Parathyroid adenoma (tissue), 2 donors: ENCODE results near the gene XKR7.

Source experiments
- H2AFZ ChIP-seq: fragments of 300-600 bp; sonication (generic); one replicate; pipeline ENCODE4 v1.7.0; 2017; ENCODE audit warnings: antibody characterized with exemption, mild to moderate bottlenecking
- H3K27ac ChIP-seq: fragments of 300-600 bp; sonication (generic); one replicate; pipeline ENCODE4 v1.7.0; 2017
- H3K27me3 ChIP-seq: fragments of 300-600 bp; sonication (generic); one replicate; pipeline ENCODE4 v1.7.0; 2017; ENCODE audit warnings: low read length; ENCODE audit not compliant: control insufficient read depth, insufficient read depth
- H3K36me3 ChIP-seq: fragments of 300-600 bp; sonication (generic); one replicate; pipeline ENCODE4 v1.7.0; 2017; ENCODE audit warnings: low read length; ENCODE audit not compliant: control insufficient read depth, insufficient read depth
- H3K4me1 ChIP-seq: fragments of 300-600 bp; sonication (generic); one replicate; pipeline ENCODE4 v1.7.0; 2017; ENCODE audit warnings: control low read depth
- H3K4me2 ChIP-seq: fragments of 300-600 bp; sonication (generic); one replicate; pipeline ENCODE4 v1.7.0; 2017; ENCODE audit warnings: low read length
- H3K4me3 ChIP-seq: fragments of 300-600 bp; sonication (generic); one replicate; pipeline ENCODE4 v1.7.0; 2017; ENCODE audit warnings: low read depth, low read length
- H3K79me2 ChIP-seq: fragments of 300-600 bp; sonication (generic); one replicate; pipeline ENCODE4 v1.7.0; 2017; ENCODE audit warnings: control low read depth
- H3K9ac ChIP-seq: fragments of 300-600 bp; sonication (generic); one replicate; pipeline ENCODE4 v1.7.0; 2017; ENCODE audit warnings: mild to moderate bottlenecking
- H3K9me3 ChIP-seq: fragments of 300-600 bp; sonication (generic); one replicate; pipeline ENCODE4 v1.7.0; 2017; ENCODE audit warnings: low read length; ENCODE audit not compliant: control insufficient read depth
- TF ChIP-seq, protein P1 (sequence below): fragments of 300-600 bp; sonication (generic); IDR thresholded peaks from one replicate; pipeline ENCODE4 v1.7.0; 2017; ENCODE audit warnings: antibody characterized with exemption, mild to moderate bottlenecking
- donor health status: primary hyperparathyroidism.

The XKR7 gene

DNA sequence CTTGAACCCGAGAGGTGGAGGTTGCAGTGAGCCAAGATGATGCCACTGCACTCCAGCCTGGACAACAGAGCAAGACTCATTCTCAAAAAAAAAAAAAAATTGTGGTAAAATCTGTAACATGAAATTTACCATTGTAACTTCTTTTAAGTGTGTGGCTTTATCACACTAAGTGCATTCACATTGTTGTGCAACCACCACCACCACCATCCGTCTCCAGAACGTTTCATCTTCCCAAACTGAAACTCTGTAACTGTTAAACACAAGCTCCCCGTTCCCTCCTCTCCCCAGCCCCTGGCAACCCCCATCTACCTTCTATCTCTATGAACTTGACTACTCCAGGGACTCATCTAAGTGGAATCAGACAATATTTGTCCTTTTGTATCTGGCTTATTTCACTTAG lies 45.8 kb upstream of the XKR7 start:
- Histone ChIP-seq H2AFZ (no peak overlapping the region), H3K79me2 (no peaks in the 10 kb centered on the region), H3K4me3 (no peak overlapping the region), H3K36me3 (no peaks in the 10 kb centered on the region), H3K4me2 (no peak overlapping the region), H3K27ac (no peak overlapping the region), H3K9me3 (no peaks in the 10 kb centered on the region), H3K9ac (no peak overlapping the region), H3K27me3 (no peaks in the 10 kb centered on the region), H3K4me1 (peaks cover 44% of the 10 kb centered on the region)
- TF ChIP-seq, protein P1, sequence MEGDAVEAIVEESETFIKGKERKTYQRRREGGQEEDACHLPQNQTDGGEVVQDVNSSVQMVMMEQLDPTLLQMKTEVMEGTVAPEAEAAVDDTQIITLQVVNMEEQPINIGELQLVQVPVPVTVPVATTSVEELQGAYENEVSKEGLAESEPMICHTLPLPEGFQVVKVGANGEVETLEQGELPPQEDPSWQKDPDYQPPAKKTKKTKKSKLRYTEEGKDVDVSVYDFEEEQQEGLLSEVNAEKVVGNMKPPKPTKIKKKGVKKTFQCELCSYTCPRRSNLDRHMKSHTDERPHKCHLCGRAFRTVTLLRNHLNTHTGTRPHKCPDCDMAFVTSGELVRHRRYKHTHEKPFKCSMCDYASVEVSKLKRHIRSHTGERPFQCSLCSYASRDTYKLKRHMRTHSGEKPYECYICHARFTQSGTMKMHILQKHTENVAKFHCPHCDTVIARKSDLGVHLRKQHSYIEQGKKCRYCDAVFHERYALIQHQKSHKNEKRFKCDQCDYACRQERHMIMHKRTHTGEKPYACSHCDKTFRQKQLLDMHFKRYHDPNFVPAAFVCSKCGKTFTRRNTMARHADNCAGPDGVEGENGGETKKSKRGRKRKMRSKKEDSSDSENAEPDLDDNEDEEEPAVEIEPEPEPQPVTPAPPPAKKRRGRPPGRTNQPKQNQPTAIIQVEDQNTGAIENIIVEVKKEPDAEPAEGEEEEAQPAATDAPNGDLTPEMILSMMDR = no peak

DNA sequence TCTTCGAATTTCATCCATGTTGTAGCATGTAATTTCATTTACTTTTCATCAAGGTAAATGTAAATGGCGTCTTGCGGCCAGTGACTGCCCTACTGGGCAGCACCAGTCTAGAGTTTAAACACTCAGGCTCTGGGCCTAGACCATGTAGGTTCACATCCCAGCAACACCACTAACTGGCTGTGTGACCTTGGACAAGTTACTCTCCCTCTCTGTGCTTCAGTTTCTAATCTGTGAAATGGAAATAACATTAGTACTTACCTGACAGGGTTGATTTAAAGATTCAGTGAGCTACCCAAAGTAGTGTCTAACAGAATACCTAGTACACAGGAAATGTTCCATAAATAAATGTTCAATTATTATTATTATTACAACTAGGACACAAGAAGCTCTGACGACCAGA lies 45.4 kb upstream of the XKR7 start:
- Histone ChIP-seq H3K4me3 (no peak overlapping the region), H3K36me3 (no peaks in the 10 kb centered on the region), H3K27ac (no peak overlapping the region), H3K27me3 (no peaks in the 10 kb centered on the region), H3K4me1 (peaks cover 40% of the 10 kb centered on the region), H2AFZ (no peak overlapping the region), H3K9ac (no peak overlapping the region), H3K4me2 (no peak overlapping the region), H3K9me3 (no peaks in the 10 kb centered on the region), H3K79me2 (no peaks in the 10 kb centered on the region)
- TF ChIP-seq, protein P1 = no peak

DNA sequence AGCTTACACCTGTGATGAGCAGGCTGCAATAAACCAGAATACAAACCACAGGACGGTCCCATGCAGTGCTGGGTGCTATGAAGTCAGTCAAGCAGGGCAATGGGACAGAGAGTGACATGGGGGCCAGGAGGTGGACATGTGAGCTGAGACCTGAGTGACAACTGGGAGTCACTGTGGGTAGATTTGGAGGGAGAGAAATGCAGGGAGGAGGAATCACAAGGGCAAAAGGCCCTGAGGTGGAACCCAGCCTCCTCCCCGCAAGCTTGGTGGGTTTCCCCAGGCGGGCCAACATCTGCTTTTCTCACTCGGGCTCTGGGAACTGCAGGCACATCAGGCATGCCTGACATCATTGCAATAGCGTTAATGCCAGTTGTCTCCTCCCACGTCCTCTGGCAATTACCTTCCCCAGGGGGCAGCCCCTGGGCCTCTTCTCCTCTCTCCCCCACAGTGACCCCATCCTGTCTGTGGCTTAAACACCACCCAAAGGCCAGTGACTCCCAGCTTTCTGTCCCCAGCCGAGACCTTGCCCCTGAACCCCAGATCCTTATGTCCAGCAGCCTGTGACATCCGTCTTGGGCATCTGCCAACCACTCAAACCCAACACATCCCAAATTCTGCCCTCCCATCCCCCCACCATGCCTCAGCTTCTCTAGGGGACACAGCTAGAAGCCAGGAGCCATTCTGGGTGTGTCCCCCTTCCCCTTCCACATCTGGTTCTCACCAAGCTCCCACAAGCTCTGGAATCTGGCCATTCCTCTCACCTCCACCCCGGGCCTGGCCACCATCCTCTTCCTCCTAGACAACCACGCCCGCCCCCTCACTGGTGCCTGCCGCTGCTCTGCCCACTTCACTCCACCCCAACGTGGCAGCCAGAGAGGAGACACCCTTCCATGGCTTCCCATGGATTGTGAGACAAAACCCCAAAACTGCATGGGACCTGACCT lies 44.3 kb upstream of the XKR7 start:
- Histone ChIP-seq H3K4me1 (peaks cover 34% of the 10 kb centered on the region), H3K27me3 (no peaks in the 10 kb centered on the region), H2AFZ (peak overlapping the region; percentile 1), H3K9ac (no peak overlapping the region), H3K4me2 (no peak overlapping the region), H3K27ac (no peak overlapping the region), H3K79me2 (no peaks in the 10 kb centered on the region), H3K9me3 (no peaks in the 10 kb centered on the region), H3K36me3 (no peaks in the 10 kb centered on the region), H3K4me3 (no peak overlapping the region)
- TF ChIP-seq, protein P1 = no peak

DNA sequence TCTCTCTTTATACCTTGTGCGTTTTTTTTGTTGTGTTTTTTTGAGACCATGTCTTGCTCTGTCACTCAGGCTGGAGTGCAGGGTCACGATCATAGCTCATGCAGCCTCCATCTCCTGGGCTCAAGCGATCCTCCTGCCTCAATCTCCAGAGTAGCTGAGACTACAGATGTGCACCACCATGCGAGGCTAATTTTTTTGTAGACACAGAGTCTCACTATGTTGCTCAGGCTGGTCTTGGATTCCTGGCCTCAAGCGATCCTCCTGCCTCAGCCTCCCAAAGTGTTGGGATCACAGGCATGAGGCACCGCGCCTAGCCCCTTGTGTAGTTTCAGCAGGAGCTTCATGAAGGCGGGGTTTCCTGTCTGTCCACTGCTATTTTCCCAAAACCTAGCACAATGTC lies 43.4 kb upstream of the XKR7 start:
- no peak overlapping the region for H3K9ac ChIP-seq
- TF ChIP-seq, protein P1 = no peak
- H3K4me1 ChIP-seq = peaks cover 25% of the 10 kb centered on the region
- H3K4me2 ChIP-seq = no peak overlapping the region
- H3K27me3 ChIP-seq = no peaks in the 10 kb centered on the region
- H3K4me3 ChIP-seq = no peak overlapping the region
- no peaks in the 10 kb centered on the region for H3K9me3 ChIP-seq
- no peak overlapping the region for H2AFZ ChIP-seq
- no peaks in the 10 kb centered on the region for H3K79me2 ChIP-seq
- H3K36me3 ChIP-seq = no peaks in the 10 kb centered on the region
- H3K27ac ChIP-seq = no peak overlapping the region

DNA sequence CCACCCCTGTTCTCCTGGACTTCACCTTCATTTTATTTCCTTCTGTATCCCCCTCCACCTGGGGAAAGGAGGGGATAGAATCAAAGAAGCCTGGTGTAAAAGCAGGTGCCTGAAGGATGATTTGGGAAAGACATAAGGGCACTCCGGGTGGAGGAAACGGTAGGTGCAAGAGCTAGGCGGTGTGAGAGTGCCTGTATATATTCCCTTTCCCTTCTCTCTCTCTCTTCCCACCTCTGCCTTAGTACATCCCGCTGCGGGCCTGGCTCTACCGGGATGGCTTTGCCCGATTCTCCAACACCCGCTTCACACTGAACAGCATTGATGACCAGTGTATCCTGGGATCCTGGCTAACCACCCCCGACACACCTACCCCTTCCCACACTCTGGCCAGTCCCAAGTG lies 42.3 kb upstream of the XKR7 start:
- H3K9me3 ChIP-seq = no peaks in the 10 kb centered on the region
- H3K4me3 ChIP-seq = no peak overlapping the region
- H2AFZ ChIP-seq = peak overlapping the region; percentile 51
- no peaks in the 10 kb centered on the region for H3K36me3 ChIP-seq
- H3K27me3 ChIP-seq = no peaks in the 10 kb centered on the region
- H3K27ac ChIP-seq = peak overlapping the region; percentile 60
- H3K4me1 ChIP-seq = peaks cover 15% of the 10 kb centered on the region
- H3K79me2 ChIP-seq = no peaks in the 10 kb centered on the region
- TF ChIP-seq, protein P1 = no peak
- H3K4me2 ChIP-seq = no peak overlapping the region
- H3K9ac ChIP-seq = no peak overlapping the region
